ENCODE measurements around the gene ADRM1. TPM values are rescaled to one million over a fixed set of nuclear protein-coding genes. Genes with fewer than 3 reads are reported as not detected.

ADRM1 gene
- total and polyA plus RNA-seq, 2 of the 4 experiments (the other 2 are of a cell fraction), result 103 to 149 TPM

GRCh38 chr20:62314339-62314638 lies 11.5 kb downstream of the ADRM1 start:
- DNase-seq (no peak), ATAC-seq (ENCODE audit: low read depth) (no peak)
- Histone ChIP-seq H3K27me3 (ENCODE audit: control insufficient read depth, insufficient read depth, low read length) (no peaks in the 10 kb centered on the region), H2BK15ac (ENCODE audit: low read depth, low read length) (no peak overlapping the region), H3K27ac (ENCODE audit: insufficient read depth, low read length) (no peak overlapping the region), H3K9ac (ENCODE audit: low read depth, low read length) (no peak overlapping the region), H3K14ac (replicated peaks; ENCODE audit: low read depth, low read length) (no peak overlapping the region), H3K4me1 (ENCODE audit: control insufficient read depth, insufficient read depth, low read length) (no peaks in the 10 kb centered on the region), H3K23ac (ENCODE audit: low read depth, low read length) (no peak overlapping the region), H2AK9ac (replicated peaks; ENCODE audit: low read depth, low read length, poor library complexity) (no peak overlapping the region), H3K9me3 (ENCODE audit: control insufficient read depth, insufficient read depth, low read length) (no peaks in the 10 kb centered on the region), H3K4ac (ENCODE audit: low read depth, low read length) (no peak overlapping the region), H3K79me1 (ENCODE audit: low read depth in 1 of 2, low read length in 2 of 2) (no peaks in the 10 kb centered on the region), H3K56ac (ENCODE audit: extremely low read depth, insufficient read depth, low read length) (no peak overlapping the region), H2BK120ac (ENCODE audit: low read depth, low read length) (no peak overlapping the region), H2BK5ac (ENCODE audit: low read depth, low read length, poor library complexity, severe bottlenecking) (no peak overlapping the region), H3K4me2 (ENCODE audit: low read depth, low read length) (no peak overlapping the region), H2BK20ac (ENCODE audit: low read depth, low read length) (no peak overlapping the region), H4K91ac (ENCODE audit: insufficient read depth, low read depth, low read length) (no peak overlapping the region), H4K8ac (ENCODE audit: low read depth in 2 of 2, low read length in 2 of 2) (no peak overlapping the region), H4K5ac (ENCODE audit: low read depth, low read length) (no peak overlapping the region), H4K20me1 (ENCODE audit: insufficient read depth, low read length) (no peaks in the 10 kb centered on the region), H3K9me1 (ENCODE audit: insufficient read depth, low read length) (no peaks in the 10 kb centered on the region), H2AFZ (replicated peaks; ENCODE audit: low read length, poor library complexity) (no peak overlapping the region), H2AK5ac (ENCODE audit: low read depth, low read length) (no peak overlapping the region), H3K18ac (ENCODE audit: low read depth, low read length) (no peak overlapping the region), H3K4me3 (ENCODE audit: insufficient read depth, low read depth, low read length) (no peak overlapping the region), H3K36me3 (ENCODE audit: control insufficient read depth, insufficient read depth, low read length) (peaks cover 47% of the 10 kb centered on the region)
- intact Hi-C loops (cut with micrococcal nuclease), result no loop called here
- ChIA-PET CTCF (no interaction called here), POLR2A (ENCODE audit: unreplicated experiment) (no interaction called here)
- BruUV-seq (replicated peaks), result no TSS peak
- in situ Hi-C loops (cut with MboI; ENCODE audit: low sequenced_read_pairs), result no loop called here
- 90% methylated on average over 11 of the region's 12 CpGs; no CpG with 5 or more reads in 1 of the 2 experiments for WGBS, 2 experiments (ENCODE audit: extremely low coverage in 2 of 2, insufficient read length in 1 of 2)
- dilution Hi-C loops (cut with HindIII; ENCODE audit: low sequenced_read_pairs, unreplicated experiment), result no loop called here
- TF ChIP-seq FOS (IDR thresholded peaks at IDR 0.05; ENCODE audit: low read depth, low read length) (no peak), CHD1 (IDR thresholded peaks at IDR 0.05; ENCODE audit: low read depth, low read length) (no peak), RCOR1 (IDR thresholded peaks at IDR 0.05; ENCODE audit: insufficient replicate concordance, low read length) (no peak), BHLHE40 (IDR thresholded peaks at IDR 0.05; ENCODE audit: low read depth, low read length) (no peak), POLR2A (IDR thresholded peaks at IDR 0.05; ENCODE audit: low read depth, low read length) (no peak), MAZ (IDR thresholded peaks at IDR 0.05; ENCODE audit: borderline replicate concordance, low read depth, low read length) (no peak), RFX5 (IDR thresholded peaks at IDR 0.05; ENCODE audit: low read depth, low read length) (no peak), RAD21 (IDR thresholded peaks at IDR 0.05; ENCODE audit: low read length) (no peak), NFE2L2 (IDR thresholded peaks at IDR 0.05; ENCODE audit: low read depth, low read length) (no peak), ELK1 (IDR thresholded peaks at IDR 0.05; ENCODE audit: borderline replicate concordance, low read depth, low read length) (no peak), MXI1 (IDR thresholded peaks at IDR 0.05; ENCODE audit: borderline replicate concordance, low read depth, low read length) (no peak), MAFK (IDR thresholded peaks at IDR 0.05; ENCODE audit: low read depth, low read length) (no peak), SMC3 (IDR thresholded peaks at IDR 0.05; ENCODE audit: low read depth, low read length) (no peak), USF2 (IDR thresholded peaks at IDR 0.05; ENCODE audit: low read depth, low read length) (no peak), CEBPB (IDR thresholded peaks at IDR 0.05; ENCODE audit: low read depth, low read length) (no peak)
- TF ChIP-seq, protein P1, sequence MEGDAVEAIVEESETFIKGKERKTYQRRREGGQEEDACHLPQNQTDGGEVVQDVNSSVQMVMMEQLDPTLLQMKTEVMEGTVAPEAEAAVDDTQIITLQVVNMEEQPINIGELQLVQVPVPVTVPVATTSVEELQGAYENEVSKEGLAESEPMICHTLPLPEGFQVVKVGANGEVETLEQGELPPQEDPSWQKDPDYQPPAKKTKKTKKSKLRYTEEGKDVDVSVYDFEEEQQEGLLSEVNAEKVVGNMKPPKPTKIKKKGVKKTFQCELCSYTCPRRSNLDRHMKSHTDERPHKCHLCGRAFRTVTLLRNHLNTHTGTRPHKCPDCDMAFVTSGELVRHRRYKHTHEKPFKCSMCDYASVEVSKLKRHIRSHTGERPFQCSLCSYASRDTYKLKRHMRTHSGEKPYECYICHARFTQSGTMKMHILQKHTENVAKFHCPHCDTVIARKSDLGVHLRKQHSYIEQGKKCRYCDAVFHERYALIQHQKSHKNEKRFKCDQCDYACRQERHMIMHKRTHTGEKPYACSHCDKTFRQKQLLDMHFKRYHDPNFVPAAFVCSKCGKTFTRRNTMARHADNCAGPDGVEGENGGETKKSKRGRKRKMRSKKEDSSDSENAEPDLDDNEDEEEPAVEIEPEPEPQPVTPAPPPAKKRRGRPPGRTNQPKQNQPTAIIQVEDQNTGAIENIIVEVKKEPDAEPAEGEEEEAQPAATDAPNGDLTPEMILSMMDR (conservative IDR thresholded peaks at IDR 0.05; ENCODE audit: low read depth, low read length), result no peak
